Measurements from ENCODE around the gene TAS2R16.
"Not testable (repeated sequence)": the region's sequence is repeated elsewhere in the genome, so short reads cannot be mapped to it uniquely, and the experiment has no call there.

Gene TAS2R16

GRCh38 chr7:122970740-122971725 is 24.5 kb downstream of the TAS2R16 start:
- no peak for DNase-seq

- no peak for DNase-seq
Measured at GRCh38 chr7:122968389-122968788, 27.1 kb downstream of the TAS2R16 start.

GRCh38 chr7:122965306-122965705 is 30.2 kb downstream of the TAS2R16 start:
- no peak for DNase-seq

DNA sequence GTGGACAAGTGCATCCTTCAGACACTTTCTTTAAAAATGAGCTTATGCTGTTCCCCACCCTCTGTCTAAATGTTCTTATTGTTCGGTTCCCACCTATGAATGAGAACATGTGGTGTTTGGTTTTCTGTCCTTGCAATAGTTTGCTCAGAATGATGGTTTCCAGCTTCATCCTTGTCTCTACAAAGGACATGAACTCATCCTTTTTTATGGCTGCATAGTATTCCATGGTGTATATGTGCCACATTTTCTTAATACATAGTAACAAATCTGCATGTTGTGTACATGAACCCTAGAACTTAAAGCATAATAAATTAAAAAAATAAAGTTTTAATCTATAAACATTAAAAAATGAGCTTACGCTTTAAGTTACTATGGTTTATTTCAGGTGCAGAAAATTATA is 41.8 kb downstream of the TAS2R16 start:
- not testable (repeated sequence) for DNase-seq

DNA sequence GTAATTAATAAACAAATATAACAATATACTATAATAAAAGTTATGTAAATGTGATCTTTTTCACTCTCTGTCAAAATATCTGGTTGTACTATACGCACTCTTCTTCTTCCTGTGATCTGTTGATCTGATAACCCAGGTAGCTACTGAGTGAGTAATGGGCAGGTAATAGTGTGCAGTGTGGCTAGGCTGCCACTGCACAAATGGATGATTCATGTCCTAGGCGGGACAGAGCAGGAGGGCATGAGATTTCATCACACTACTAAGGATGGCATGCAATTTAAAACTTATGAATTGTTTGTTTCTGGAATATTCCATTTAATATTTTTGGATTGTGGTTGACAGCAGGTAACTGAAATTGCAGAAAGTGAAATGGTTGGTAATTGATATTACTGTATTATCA is 44.5 kb downstream of the TAS2R16 start:
- DNase-seq, result no peak

- no peak for DNase-seq
Measured at GRCh38 chr7:122949186-122949585, 46.3 kb downstream of the TAS2R16 start.
